MM.1S (cell line): Measurements from ENCODE around the gene UBE2L6.

Source experiments
- DNase-seq: peaks from one replicate; pipeline ENCODE4 v3.0.0-alpha.2; 2015
- H2AFZ ChIP-seq: fragments of 300-600 bp; sonication (generic); 2 replicates; pipeline ENCODE4 v1.6.0; 2016; ENCODE audit warnings: antibody characterized with exemption, low read length
- H3F3A ChIP-seq: fragments of 300-600 bp; sonication (generic); 2 replicates; pipeline ENCODE4 v1.6.1; 2016; ENCODE audit warnings: mild to moderate bottlenecking, antibody characterized with exemption, low read length, moderate library complexity, mixed read lengths; ENCODE audit not compliant: insufficient read depth
- H3K27ac ChIP-seq: fragments of 300-600 bp; sonication (generic); 2 replicates; pipeline ENCODE4 v1.5.1; 2016; ENCODE audit warnings: mild to moderate bottlenecking, low read length
- H3K27me3 ChIP-seq: fragments of 300-600 bp; sonication (generic); replicated peaks from 2 replicates; pipeline ENCODE4 v1.6.0; 2016; ENCODE audit warnings: low read length; ENCODE audit not compliant: insufficient read depth
- H3K36me3 ChIP-seq: fragments of 300-600 bp; sonication (generic); replicated peaks from 2 replicates; pipeline ENCODE4 v1.6.1; 2016; ENCODE audit warnings: mild to moderate bottlenecking, low read length, mixed read lengths; ENCODE audit not compliant: insufficient read depth
- H3K4me1 ChIP-seq: fragments of 300-600 bp; sonication (generic); 2 replicates; pipeline ENCODE4 v1.6.1; 2016; ENCODE audit warnings: low read length, mixed read lengths
- H3K4me2 ChIP-seq: fragments of 300-600 bp; sonication (generic); 2 replicates; pipeline ENCODE4 v1.6.0; 2016; ENCODE audit warnings: low read depth, low read length
- H3K4me3 ChIP-seq: fragments of 300-600 bp; sonication (generic); 2 replicates; pipeline ENCODE4 v1.5.1; 2016; ENCODE audit warnings: low read length, mixed read lengths
- H3K79me2 ChIP-seq: fragments of 300-600 bp; sonication (generic); 2 replicates; pipeline ENCODE4 v1.6.1; 2016; ENCODE audit warnings: mixed run types, low read length, mixed read lengths
- H3K9ac ChIP-seq: fragments of 300-600 bp; sonication (generic); 2 replicates; pipeline ENCODE4 v1.6.1; 2016; ENCODE audit warnings: low read length, mixed read lengths
- H3K9me2 ChIP-seq: fragments of 300-600 bp; sonication (generic); replicated peaks from 2 replicates; pipeline ENCODE4 v1.6.1; 2016; ENCODE audit warnings: mild to moderate bottlenecking, low read length, mixed read lengths; ENCODE audit not compliant: insufficient read depth
- H3K9me3 ChIP-seq: fragments of 300-600 bp; sonication (generic); replicated peaks from 2 replicates; pipeline ENCODE4 v1.6.1; 2016; ENCODE audit warnings: mild to moderate bottlenecking, low read length, mixed read lengths; ENCODE audit not compliant: insufficient read depth
- H4K20me1 ChIP-seq: fragments of 300-600 bp; sonication (generic); 2 replicates; pipeline ENCODE4 v1.6.1; 2016; ENCODE audit warnings: mild to moderate bottlenecking, low read length, moderate library complexity, mixed read lengths; ENCODE audit not compliant: insufficient read depth
- EZH2 ChIP-seq: fragments of 300-600 bp; sonication (generic); optimal IDR thresholded peaks from 2 replicates; pipeline ENCODE3; 2017; ENCODE audit warnings: low read depth, mild to moderate bottlenecking, antibody characterized with exemption, low read length, mixed read lengths
- EZH2phosphoT487 ChIP-seq: fragments of 300-600 bp; sonication (generic); IDR thresholded peaks from 2 replicates; pipeline ENCODE4 v1.6.1; 2018; ENCODE audit warnings: antibody characterized with exemption, low read length
- TF ChIP-seq, protein P1 (sequence below): fragments of 300-600 bp; sonication (generic); IDR thresholded peaks from 2 replicates; pipeline ENCODE4 v1.5.1; 2016; ENCODE audit warnings: antibody characterized with exemption, low read length, mixed read lengths

UBE2L6 gene

DNA sequence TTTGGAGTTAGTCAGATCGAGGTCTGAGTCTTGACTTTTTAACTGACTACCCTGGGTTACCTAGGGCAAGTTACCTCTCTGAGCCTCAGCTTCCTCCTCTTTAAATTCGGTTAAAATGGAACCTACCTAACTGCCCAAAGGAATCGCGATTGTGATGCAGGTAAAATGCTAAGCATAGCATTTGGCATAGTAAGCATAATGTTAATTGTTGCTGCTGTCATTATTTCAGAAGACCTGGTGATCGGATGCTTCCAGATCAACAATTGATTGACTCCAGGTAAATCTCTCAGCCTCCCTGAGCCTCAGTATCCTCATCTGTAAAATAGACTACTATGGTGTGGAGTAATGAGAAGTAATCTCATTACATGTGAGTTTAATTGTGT lies 51.4 kb downstream of the UBE2L6 start:
- DNase-seq: no peak
- no peaks in the 10 kb centered on the region for H3K4me1 ChIP-seq
- no peaks in the 10 kb centered on the region for H3K9me3 ChIP-seq
- no peaks in the 10 kb centered on the region for H3K36me3 ChIP-seq
- TF ChIP-seq, protein P1, sequence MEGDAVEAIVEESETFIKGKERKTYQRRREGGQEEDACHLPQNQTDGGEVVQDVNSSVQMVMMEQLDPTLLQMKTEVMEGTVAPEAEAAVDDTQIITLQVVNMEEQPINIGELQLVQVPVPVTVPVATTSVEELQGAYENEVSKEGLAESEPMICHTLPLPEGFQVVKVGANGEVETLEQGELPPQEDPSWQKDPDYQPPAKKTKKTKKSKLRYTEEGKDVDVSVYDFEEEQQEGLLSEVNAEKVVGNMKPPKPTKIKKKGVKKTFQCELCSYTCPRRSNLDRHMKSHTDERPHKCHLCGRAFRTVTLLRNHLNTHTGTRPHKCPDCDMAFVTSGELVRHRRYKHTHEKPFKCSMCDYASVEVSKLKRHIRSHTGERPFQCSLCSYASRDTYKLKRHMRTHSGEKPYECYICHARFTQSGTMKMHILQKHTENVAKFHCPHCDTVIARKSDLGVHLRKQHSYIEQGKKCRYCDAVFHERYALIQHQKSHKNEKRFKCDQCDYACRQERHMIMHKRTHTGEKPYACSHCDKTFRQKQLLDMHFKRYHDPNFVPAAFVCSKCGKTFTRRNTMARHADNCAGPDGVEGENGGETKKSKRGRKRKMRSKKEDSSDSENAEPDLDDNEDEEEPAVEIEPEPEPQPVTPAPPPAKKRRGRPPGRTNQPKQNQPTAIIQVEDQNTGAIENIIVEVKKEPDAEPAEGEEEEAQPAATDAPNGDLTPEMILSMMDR: no peak
- no peak for TF ChIP-seq EZH2phosphoT487
- TF ChIP-seq EZH2: no peak
- no peak overlapping the region for H3K27ac ChIP-seq
- no peaks in the 10 kb centered on the region for H3K27me3 ChIP-seq
- H3K9ac ChIP-seq: peak overlapping the region; percentile 39; the same call in 1 of the 2 replicates
- no peaks in the 10 kb centered on the region for H3K9me2 ChIP-seq
- no peaks in the 10 kb centered on the region for H3K79me2 ChIP-seq
- peak overlapping the region; percentile 95 for H3K4me2 ChIP-seq
- peak overlapping the region; percentile 79 for H3K4me3 ChIP-seq
- no peaks in the 10 kb centered on the region for H4K20me1 ChIP-seq
- peak overlapping the region; percentile 99 for H2AFZ ChIP-seq
- H3F3A ChIP-seq: no peaks in the 10 kb centered on the region; the same call in 1 of the 2 replicates

DNA sequence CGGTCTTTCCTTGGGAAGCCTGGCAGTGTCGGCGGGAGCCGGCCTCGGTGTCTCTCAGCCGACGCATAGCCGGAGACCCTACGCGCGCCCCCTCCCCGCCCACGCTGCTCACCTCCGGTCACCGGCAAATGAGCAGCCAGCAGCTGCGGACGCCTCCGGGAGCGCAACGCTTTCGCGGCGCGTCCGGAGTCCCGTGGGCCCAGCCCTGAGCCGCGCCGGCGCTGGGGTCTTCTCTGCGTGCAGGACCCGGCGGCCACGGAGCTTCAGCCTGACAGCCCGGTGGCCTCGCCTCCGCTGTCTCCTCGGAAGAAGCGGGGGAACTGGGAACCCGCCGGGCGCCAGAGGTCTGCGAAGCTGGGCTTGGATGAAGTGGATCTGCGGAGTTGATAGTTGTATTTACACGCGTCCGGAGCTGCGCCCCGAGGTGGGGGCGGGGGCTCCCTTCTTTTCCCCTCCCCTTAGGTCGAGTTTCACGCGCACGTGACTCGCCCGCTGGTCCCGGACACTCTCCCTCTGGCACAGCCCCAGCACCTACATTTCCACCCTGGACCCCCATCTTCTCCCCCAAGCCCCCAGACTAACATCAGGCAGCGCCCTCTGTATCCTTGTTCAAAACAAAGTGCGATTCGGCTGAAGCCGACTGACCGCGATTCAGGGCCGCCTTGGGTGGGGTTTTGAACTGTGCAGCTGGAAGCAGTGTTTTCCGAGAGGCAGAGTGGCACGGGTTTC lies 52.0 kb downstream of the UBE2L6 start, which contains the start of gene SLC43A1:
Gene SLC43A1 (minus strand): TSS at position 371 of the 729 bp plus-strand sequence. CDS start 1,591 bp downstream, outside the sequence.
- H3K4me2 ChIP-seq: peak within 1 kb of the TSS; percentile 95
- no peaks in the 10 kb centered on the region for H3K9me3 ChIP-seq
- H3K4me3 ChIP-seq: peak within 1 kb of the TSS; percentile 79
- peak; percentile 28 for DNase-seq
- peak within 1 kb of the TSS; percentile 39; the same call in 1 of the 2 replicates for H3K9ac ChIP-seq
- no peaks in the 10 kb centered on the region; the same call in 1 of the 2 replicates for H3F3A ChIP-seq
- TF ChIP-seq, protein P1: no peak
- TF ChIP-seq EZH2phosphoT487 (no peak), EZH2 (no peak)
- no peaks in the 10 kb centered on the region for H4K20me1 ChIP-seq
- H3K36me3 ChIP-seq: no peaks in the 10 kb centered on the region
- H3K79me2 ChIP-seq: no peaks in the 10 kb centered on the region
- no peaks in the 10 kb centered on the region for H3K27me3 ChIP-seq
- peak within 1 kb of the TSS; percentile 99 for H2AFZ ChIP-seq
- no peaks in the 10 kb centered on the region for H3K9me2 ChIP-seq
- H3K4me1 ChIP-seq: no peaks in the 10 kb centered on the region
- no peak within 1 kb of the TSS for H3K27ac ChIP-seq

DNA sequence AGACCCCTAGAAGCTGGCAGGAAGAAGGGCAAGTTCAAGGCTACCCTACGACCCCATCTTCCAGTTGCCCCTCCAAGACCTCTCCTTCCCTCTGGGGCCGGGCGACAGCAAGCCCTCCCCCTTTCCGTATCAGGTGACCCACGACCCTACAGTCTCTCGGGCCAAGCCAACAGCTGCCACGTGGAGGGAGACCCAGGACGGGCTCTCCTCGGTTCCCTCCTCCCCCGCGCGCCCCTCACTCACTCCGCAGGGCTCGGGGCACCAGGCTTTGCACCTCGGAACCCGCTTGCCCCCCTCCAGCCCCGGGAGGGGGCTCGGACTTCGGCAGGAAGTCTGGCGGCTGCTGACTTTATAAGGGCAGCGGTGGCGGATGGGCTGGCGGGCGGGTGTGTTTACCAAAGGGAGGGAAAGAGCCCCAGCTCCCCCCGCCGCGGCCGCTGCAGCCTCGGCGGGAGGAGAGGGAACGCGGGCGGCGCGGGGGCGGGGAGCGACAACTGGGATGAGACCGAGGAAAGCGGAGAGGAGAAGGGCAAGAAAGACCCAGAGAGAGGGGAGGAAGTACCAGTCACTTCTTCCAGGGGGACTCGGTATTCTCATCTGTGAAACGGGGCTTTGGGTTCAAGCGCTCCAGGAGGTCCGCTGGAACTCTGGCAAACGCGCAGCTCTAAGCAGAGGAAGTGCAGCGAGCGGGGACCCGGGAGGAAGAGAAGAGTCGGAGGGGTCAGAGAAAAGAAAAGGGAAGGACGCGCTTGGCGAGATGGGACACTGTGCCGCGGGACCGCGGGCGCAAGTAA lies 52.7 kb downstream of the UBE2L6 start:
- DNase-seq: no peak

More for the DNA sequence above, 52.7 kb downstream of the UBE2L6 start:
- Histone ChIP-seq H3K9ac (peak overlapping the region; percentile 39; the same call in 1 of the 2 replicates), H3K4me1 (no peaks in the 10 kb centered on the region), H3K9me2 (no peaks in the 10 kb centered on the region), H3K9me3 (no peaks in the 10 kb centered on the region), H4K20me1 (no peaks in the 10 kb centered on the region), H3K27me3 (no peaks in the 10 kb centered on the region), H3K4me2 (peak overlapping the region; percentile 95), H3F3A (no peaks in the 10 kb centered on the region; the same call in 1 of the 2 replicates), H3K27ac (no peak overlapping the region), H2AFZ (peak overlapping the region; percentile 99), H3K79me2 (no peaks in the 10 kb centered on the region), H3K4me3 (peak overlapping the region; percentile 79), H3K36me3 (no peaks in the 10 kb centered on the region)
- TF ChIP-seq EZH2phosphoT487 (no peak), EZH2 (no peak)
- TF ChIP-seq, protein P1: no peak
